H1 (cell line): ENCODE data around the gene DLG1.

Experiments
- ASH2L ChIP-seq: fragments of 200-600, 300-600 bp; sonication (generic); IDR thresholded peaks from one replicate; pipeline ENCODE4 v1.7.1; 2017; ENCODE audit warnings: low read length
- EZH2 ChIP-seq: fragments of 200-600 bp; sonication (generic); IDR thresholded peaks from 2 replicates; pipeline ENCODE4 v1.7.1; 2012; ENCODE audit warnings: low read depth, mild to moderate bottlenecking, moderate library complexity, low read length, inconsistent platforms; ENCODE audit not compliant: severe bottlenecking
- POLR2A ChIP-seq, 2 experiments: IDR thresholded peaks; 1 replicate in 1 of 2; 2 replicates in 1 of 2; pipeline ENCODE4 v1.6.1; 2011; ENCODE audit warnings: low read depth in 2 of 2, low read length in 2 of 2, mild to moderate bottlenecking in 2 of 2; ENCODE audit errors: control extremely low read depth in 1 of 2
- RAD21 ChIP-seq, 2 experiments: IDR thresholded peaks in 1 of 2; conservative IDR thresholded peaks in 1 of 2; 2 replicates each; pipeline ENCODE4 v1.6.1; 2011; ENCODE audit warnings: low read depth in 2 of 2, low read length in 2 of 2, improper control_type of control experiment in 1 of 2, inconsistent platforms in 1 of 2, mild to moderate bottlenecking in 1 of 2, moderate library complexity in 1 of 2
- SP2 ChIP-seq: IDR thresholded peaks from 2 replicates; pipeline ENCODE4 v1.6.1; 2012; ENCODE audit warnings: mild to moderate bottlenecking, low read length, inconsistent platforms
- TF ChIP-seq, protein P1 (sequence below), 3 experiments: IDR thresholded peaks; 1 replicate in 2 of 3; 2 replicates in 1 of 3; pipeline versions ENCODE4 v1.5.1 to v1.6.1; 2011; ENCODE audit warnings: low read length in 3 of 3, mild to moderate bottlenecking in 3 of 3, inconsistent platforms in 2 of 3, low read depth in 1 of 3, moderate library complexity in 1 of 3; ENCODE audit not compliant: insufficient read depth in 1 of 3; ENCODE audit errors: control extremely low read depth in 1 of 3
- TF ChIP-seq, protein P2 (sequence below): fragments of 300-600 bp; sonication (generic); IDR thresholded peaks from 2 replicates; pipeline ENCODE4 v1.7.1; 2012; ENCODE audit warnings: low read length, moderate library complexity, mild to moderate bottlenecking, inconsistent platforms; ENCODE audit not compliant: insufficient replicate concordance
- TF ChIP-seq, protein P3 (sequence below): IDR thresholded peaks from 2 replicates; pipeline ENCODE4 v1.6.1; 2012; ENCODE audit warnings: low read length, inconsistent platforms

DNA sequence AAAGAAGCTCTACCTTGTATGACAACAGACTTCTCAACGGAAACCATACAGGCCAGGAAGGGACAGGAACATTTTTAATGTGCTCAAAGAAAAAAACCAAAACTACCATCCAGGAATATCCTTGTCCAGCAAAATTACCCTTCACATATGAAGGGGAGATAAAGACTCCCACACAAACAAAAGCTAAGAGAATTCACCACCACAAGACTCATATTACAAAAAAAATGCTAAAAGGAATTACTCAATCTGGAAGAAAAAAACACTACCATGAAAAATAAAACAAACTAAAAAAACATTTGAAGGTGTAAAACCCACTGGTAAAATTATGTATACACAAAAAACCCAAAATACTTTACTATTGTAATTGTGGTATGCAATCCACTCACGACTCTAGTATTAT, 57.2 kb downstream of the DLG1 start:
- TF ChIP-seq, protein P1, sequence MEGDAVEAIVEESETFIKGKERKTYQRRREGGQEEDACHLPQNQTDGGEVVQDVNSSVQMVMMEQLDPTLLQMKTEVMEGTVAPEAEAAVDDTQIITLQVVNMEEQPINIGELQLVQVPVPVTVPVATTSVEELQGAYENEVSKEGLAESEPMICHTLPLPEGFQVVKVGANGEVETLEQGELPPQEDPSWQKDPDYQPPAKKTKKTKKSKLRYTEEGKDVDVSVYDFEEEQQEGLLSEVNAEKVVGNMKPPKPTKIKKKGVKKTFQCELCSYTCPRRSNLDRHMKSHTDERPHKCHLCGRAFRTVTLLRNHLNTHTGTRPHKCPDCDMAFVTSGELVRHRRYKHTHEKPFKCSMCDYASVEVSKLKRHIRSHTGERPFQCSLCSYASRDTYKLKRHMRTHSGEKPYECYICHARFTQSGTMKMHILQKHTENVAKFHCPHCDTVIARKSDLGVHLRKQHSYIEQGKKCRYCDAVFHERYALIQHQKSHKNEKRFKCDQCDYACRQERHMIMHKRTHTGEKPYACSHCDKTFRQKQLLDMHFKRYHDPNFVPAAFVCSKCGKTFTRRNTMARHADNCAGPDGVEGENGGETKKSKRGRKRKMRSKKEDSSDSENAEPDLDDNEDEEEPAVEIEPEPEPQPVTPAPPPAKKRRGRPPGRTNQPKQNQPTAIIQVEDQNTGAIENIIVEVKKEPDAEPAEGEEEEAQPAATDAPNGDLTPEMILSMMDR (IDR thresholded peaks at IDR 0.05; ENCODE audit: control extremely low read depth in 1 of 3, insufficient read depth in 1 of 3, low read depth in 1 of 3, low read length in 3 of 3), result no peak
- TF ChIP-seq ASH2L (no peak), RAD21 (IDR thresholded peaks at IDR 0.05 in 1 of 2, conservative IDR thresholded peaks at IDR 0.05 in 1 of 2; ENCODE audit: low read depth in 2 of 2, low read length in 2 of 2) (no peak), SP2 (no peak), POLR2A (IDR thresholded peaks at IDR 0.05; ENCODE audit: control extremely low read depth in 1 of 2, low read depth in 2 of 2, low read length in 2 of 2) (no peak), EZH2 (no peak)
- TF ChIP-seq, protein P2, sequence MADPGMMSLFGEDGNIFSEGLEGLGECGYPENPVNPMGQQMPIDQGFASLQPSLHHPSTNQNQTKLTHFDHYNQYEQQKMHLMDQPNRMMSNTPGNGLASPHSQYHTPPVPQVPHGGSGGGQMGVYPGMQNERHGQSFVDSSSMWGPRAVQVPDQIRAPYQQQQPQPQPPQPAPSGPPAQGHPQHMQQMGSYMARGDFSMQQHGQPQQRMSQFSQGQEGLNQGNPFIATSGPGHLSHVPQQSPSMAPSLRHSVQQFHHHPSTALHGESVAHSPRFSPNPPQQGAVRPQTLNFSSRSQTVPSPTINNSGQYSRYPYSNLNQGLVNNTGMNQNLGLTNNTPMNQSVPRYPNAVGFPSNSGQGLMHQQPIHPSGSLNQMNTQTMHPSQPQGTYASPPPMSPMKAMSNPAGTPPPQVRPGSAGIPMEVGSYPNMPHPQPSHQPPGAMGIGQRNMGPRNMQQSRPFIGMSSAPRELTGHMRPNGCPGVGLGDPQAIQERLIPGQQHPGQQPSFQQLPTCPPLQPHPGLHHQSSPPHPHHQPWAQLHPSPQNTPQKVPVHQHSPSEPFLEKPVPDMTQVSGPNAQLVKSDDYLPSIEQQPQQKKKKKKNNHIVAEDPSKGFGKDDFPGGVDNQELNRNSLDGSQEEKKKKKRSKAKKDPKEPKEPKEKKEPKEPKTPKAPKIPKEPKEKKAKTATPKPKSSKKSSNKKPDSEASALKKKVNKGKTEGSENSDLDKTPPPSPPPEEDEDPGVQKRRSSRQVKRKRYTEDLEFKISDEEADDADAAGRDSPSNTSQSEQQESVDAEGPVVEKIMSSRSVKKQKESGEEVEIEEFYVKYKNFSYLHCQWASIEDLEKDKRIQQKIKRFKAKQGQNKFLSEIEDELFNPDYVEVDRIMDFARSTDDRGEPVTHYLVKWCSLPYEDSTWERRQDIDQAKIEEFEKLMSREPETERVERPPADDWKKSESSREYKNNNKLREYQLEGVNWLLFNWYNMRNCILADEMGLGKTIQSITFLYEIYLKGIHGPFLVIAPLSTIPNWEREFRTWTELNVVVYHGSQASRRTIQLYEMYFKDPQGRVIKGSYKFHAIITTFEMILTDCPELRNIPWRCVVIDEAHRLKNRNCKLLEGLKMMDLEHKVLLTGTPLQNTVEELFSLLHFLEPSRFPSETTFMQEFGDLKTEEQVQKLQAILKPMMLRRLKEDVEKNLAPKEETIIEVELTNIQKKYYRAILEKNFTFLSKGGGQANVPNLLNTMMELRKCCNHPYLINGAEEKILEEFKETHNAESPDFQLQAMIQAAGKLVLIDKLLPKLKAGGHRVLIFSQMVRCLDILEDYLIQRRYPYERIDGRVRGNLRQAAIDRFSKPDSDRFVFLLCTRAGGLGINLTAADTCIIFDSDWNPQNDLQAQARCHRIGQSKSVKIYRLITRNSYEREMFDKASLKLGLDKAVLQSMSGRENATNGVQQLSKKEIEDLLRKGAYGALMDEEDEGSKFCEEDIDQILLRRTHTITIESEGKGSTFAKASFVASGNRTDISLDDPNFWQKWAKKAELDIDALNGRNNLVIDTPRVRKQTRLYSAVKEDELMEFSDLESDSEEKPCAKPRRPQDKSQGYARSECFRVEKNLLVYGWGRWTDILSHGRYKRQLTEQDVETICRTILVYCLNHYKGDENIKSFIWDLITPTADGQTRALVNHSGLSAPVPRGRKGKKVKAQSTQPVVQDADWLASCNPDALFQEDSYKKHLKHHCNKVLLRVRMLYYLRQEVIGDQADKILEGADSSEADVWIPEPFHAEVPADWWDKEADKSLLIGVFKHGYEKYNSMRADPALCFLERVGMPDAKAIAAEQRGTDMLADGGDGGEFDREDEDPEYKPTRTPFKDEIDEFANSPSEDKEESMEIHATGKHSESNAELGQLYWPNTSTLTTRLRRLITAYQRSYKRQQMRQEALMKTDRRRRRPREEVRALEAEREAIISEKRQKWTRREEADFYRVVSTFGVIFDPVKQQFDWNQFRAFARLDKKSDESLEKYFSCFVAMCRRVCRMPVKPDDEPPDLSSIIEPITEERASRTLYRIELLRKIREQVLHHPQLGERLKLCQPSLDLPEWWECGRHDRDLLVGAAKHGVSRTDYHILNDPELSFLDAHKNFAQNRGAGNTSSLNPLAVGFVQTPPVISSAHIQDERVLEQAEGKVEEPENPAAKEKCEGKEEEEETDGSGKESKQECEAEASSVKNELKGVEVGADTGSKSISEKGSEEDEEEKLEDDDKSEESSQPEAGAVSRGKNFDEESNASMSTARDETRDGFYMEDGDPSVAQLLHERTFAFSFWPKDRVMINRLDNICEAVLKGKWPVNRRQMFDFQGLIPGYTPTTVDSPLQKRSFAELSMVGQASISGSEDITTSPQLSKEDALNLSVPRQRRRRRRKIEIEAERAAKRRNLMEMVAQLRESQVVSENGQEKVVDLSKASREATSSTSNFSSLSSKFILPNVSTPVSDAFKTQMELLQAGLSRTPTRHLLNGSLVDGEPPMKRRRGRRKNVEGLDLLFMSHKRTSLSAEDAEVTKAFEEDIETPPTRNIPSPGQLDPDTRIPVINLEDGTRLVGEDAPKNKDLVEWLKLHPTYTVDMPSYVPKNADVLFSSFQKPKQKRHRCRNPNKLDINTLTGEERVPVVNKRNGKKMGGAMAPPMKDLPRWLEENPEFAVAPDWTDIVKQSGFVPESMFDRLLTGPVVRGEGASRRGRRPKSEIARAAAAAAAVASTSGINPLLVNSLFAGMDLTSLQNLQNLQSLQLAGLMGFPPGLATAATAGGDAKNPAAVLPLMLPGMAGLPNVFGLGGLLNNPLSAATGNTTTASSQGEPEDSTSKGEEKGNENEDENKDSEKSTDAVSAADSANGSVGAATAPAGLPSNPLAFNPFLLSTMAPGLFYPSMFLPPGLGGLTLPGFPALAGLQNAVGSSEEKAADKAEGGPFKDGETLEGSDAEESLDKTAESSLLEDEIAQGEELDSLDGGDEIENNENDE, result no peak
- TF ChIP-seq, protein P3, sequence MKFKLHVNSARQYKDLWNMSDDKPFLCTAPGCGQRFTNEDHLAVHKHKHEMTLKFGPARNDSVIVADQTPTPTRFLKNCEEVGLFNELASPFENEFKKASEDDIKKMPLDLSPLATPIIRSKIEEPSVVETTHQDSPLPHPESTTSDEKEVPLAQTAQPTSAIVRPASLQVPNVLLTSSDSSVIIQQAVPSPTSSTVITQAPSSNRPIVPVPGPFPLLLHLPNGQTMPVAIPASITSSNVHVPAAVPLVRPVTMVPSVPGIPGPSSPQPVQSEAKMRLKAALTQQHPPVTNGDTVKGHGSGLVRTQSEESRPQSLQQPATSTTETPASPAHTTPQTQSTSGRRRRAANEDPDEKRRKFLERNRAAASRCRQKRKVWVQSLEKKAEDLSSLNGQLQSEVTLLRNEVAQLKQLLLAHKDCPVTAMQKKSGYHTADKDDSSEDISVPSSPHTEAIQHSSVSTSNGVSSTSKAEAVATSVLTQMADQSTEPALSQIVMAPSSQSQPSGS, result no peak
